HG03457 (cell line): ENCODE results near the gene ADAMTS19.

Experiments used
- ATAC-seq: cut with Tn5 transposase; IDR thresholded peaks from one replicate; pipeline ENCODE4 v1.9.1; 2021; ENCODE audit warnings: moderate number of reproducible peaks; ENCODE audit not compliant: unreplicated experiment

ADAMTS19 gene

DNA sequence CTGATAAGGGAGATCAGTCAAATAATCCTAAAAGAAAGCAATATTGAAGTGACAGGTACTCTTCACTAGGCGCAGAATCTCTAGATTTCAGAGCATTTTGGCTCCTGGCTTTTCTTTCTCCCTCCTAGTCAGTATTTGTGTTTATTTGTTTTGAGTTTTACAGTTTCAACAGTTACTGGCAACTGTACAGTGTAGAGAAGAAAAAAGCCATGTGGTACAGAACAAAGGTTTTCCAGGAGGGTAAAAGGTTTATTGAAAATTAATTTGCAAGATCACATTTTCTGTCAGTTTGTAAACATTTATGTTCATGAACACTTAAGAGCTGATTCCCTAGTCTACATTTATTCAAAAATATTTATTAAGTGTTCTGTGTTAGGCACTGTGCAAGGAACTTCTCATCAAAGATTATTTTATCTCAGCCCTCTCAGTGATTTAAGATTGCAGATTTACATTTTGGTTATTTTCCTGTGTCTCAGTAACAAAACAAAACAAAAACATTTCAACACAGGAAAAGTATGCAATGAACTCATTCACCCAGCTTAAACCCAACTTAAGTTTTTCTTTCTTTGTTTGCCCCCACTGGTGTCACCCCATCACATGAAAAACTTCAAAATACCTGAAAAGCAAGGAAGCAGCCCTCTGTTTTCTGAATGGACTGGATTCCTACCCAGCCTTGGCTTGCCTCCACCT lies 300.7 kb downstream of the ADAMTS19 start:
- ATAC-seq, result no peak

DNA sequence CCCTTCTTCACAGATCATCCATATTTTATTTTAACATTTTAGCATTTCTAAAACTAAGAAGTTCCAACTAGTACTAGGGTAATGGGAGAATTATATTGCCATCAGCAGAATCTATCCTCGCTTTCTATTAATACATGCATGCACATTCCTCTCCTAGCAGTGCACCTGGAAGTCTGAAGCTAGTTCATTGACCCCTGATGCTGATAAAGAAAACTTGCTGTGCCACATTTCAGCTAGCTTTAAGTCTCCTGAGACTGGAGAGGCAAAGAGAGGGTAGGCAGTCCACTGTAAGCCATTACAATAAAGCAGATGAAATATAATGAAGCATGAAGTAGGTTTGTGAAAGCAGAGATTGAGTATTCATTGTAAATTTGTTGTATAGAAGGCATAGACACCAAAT lies 303.6 kb downstream of the ADAMTS19 start:
- no peak for ATAC-seq

DNA sequence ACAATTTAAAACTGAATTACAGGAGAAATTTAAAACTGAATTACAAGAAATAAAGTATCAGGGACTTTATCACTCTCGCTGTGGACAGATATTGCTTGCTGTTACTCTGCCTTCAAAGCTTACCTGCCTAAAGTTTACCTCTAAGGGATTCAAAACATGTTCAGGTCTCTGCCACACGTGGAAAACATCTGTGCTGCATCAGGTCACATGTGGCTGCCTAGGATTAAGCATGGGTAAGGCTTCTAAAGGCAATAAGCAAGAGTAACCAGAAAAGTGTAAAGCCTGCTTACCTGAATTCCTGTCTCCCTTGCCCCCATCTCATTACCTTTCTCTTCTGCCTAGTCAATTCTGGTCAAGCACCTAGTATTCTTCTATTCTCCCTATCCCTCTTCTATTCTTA lies 306.7 kb downstream of the ADAMTS19 start:
- ATAC-seq, result no peak

DNA sequence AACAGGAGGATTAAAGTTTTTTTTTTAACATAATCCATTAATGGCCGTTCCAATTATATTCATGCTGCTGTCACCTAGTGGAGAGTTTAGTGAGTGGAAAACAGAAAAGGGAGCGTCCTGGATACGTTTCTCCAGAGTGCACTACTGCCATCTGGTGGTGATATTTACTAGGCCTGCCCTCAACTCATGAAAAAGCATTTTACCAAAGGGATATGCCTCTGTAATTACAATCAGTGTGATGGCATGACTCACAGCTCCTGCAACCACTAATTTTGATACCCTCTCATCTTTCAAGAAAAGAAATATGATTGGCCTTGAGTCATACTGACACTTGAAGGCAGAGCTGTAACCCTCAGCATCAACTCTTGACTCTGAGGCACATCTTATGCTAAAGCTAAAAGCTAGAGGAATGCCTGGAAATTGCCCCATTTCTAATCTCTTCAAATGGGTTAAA lies 307.9 kb downstream of the ADAMTS19 start:
- ATAC-seq, result peak; percentile 91

DNA sequence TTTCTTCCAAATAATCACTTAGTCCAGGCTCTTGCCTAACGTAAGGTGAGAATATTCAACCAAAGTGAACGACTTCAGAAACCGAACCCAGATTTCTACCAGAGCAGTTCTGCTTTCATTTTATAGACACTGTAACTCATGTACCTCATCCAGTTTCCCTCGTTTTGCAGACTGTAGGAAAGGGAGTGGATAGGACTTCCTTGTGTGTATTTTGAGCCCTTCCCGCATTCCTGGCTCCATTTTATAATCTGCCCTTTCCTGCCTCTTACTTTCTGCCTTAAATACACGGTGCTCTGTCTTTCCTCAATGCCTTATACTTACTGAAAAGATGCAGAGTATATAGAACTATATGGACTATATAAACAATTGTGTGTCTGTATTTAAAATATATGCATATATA lies 308.6 kb downstream of the ADAMTS19 start:
- ATAC-seq, result no peak

DNA sequence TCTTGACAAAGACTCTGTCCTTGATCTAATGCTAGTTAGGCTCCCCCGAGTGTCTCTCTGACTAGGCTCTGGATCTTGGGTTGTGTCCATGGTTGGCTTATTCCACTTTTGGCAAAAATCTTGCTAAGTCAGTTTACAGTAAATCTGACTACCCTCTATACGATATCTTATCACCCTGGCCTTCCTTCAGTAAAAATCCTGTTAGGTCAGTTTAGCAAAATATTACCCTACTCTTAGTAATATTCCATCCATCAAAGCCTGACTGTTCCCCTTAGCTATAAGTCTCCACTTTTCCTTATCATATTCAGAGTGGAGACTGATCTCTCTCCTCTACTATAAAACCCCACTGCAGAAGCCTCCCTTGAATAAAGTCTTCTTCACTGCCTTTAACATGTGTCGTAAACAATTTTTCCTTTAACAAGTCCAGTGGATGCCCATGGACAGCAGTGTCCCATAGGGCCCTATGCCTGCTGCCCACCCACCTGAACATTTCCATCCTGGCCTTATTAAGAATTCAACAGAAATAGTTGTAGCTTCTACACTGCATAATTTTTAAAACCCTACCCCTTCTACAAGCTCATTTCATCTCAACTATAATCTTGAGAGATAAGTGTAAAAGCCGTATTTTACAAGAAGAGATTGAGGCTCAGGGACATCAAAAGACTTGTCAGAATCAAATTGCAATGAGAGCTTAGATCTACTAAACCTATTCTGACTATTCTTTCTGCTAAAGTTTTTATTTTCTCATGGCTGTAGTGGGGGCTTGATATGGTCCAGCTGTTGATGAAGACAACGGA lies 310.1 kb downstream of the ADAMTS19 start:
- no peak for ATAC-seq

DNA sequence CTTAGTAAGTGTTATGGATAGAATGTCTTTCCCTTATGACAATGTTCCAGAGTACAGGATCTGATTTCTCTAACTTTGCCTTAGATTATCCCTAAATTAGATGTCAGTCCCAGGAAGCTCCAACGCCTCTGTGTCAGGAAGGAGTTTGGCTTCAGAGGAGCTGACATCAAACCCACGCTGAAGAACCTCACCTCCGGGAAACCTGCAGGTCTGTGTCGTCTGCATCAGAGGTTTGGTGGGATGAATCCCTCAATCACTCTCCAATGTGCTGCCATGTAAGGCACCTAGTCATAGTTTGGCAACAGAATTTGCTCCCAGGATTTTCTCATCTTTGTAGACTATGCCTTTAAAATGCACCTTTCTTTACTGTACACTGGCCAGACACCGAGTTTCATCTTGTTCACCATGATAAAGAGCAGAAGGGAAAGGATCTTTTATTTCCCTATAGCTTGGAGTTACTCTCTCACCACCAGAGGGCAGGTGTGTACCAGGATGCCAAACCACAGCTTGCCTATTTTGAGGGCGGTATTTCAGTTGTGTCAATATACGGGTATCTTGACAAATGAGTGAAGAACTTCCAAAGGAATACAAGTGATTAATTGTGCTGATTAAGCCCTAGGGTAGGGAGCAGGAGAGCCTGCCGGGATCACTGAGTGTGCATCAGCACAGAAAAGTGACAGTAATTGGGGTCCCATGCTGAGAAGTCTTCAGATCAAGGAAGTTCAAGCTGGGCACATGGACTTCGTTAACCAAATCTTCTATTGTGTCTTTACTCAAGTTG lies 311.1 kb downstream of the ADAMTS19 start:
- ATAC-seq, result peak; percentile 56

DNA sequence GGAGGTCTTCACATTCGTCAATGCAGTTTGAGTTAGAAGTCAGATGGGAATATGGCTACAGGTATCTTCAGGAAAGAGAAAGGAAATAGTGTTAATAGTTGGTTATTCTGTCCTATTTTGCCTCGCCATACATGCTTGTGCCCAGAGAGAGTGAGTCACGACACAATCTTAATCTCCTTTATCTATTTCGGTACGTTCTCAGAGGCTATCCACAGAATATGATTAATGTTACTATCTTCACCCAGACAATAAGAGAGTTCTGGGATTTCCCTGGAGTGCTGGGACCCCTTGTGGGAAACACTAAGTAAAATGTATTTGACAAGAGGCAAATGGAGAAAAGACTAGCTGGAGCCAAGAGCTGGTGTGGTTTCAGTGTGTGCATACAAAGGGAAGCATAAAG lies 313.3 kb downstream of the ADAMTS19 start:
- ATAC-seq, result no peak

DNA sequence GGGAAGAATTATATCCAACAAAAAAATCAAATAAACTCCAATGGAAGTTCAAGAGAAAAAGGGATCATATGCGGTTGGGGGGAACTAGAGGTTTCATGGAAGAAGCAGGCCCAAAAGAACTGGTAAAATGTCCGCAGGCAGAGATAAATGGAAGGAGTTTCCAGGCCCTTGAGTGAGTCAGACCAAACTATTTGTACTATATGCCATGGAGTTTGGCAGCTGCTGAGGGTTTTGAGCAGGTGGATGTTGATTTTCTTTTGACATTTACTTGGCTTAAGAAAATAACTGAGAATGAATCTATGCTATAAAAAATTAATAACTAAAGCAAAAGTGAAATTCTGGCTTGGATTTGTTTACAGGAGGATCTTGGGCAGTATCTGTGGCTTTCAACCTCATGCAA lies 321.5 kb downstream of the ADAMTS19 start:
- no peak for ATAC-seq
